ENCODE measurements around the gene PTPRD. TPM values are rescaled to one million over a fixed set of nuclear protein-coding genes. Genes with fewer than 3 reads are reported as not detected.

PTPRD gene
- total and polyA plus RNA-seq, 2 donors, result 2.2 to 13.5 TPM

DNA sequence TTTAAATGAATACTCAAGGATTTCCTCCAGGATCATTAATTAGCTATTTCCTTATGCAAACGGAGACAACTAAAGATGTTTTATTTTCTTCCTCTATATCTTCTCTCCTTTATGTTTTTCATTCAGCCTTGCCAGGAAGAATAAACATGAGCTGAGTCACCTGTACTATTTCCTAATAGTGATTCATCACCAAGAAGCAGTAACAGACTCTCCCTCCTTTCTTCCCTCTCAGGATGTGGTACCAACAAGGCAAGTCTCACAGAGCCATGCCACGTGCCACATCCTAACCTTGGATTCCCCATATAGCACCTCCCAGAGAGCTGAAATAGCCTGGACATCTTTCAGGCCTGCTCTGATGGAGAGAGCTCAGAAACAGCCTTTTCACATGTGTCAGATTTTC lies 2054.6 kb downstream of the PTPRD start:
- no peaks in the 10 kb centered on the region for H3K4me1 ChIP-seq (ENCODE audit: control insufficient read depth in 2 of 2, insufficient read depth in 2 of 2, low read length in 2 of 2)
- WGBS, result 70% methylated on average over 2 of the region's 2 CpGs
- no peak overlapping the region for H3K4me3 ChIP-seq (ENCODE audit: low read length in 2 of 2)
- no peak overlapping the region for H3K27ac ChIP-seq (ENCODE audit: low read depth in 1 of 2, low read length in 1 of 2)
- H3K27me3 ChIP-seq (ENCODE audit: control insufficient read depth in 2 of 2, insufficient read depth in 1 of 2, low read length in 1 of 2), result no peaks in the 10 kb centered on the region
- H3K9me3 ChIP-seq (ENCODE audit: control insufficient read depth in 2 of 2, insufficient read depth in 1 of 2, low read length in 1 of 2), result no peaks in the 10 kb centered on the region
- H3K36me3 ChIP-seq (ENCODE audit: control insufficient read depth in 2 of 2, insufficient read depth in 2 of 2, low read length in 1 of 2), result no peaks in the 10 kb centered on the region
- no peak for DNase-seq (ENCODE audit: low read depth in 6 of 9, low spot score in 9 of 9)

DNA sequence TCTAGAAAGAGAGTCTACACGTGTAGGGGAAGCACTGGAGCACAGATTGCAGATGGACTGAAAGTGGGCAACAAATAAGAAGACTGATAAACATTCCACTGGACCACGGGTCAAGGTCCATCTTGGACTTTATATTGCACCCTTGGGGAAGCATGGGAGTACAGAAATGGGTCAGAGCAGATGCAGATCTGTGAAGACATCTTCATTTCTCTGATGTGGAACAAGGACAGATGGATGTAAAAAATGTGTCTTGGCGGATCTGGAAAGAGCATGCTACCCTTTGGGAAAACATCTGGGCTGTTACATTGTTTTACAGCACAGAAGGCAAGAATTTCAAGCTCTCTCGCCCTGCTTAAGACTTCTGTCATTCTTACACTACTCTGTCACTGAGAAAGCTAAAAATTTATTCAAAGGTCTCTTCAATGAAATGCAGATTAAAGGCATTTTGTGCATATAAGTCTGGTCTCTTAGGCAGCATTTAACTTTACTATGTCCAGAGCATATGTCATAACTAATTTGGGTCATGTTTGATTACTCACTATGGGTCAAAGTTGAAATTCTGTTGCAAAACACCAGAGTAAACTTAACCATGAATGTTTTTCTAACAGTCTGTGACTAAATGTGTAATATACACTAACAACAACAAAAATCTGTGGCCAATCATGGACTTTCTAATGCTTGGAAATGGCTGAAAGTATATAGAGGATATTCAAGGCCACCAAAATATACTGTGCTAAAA lies 2056.9 kb downstream of the PTPRD start:
- no peak for DNase-seq (ENCODE audit: low read depth in 6 of 9, low spot score in 9 of 9)
- Histone ChIP-seq H3K27ac (ENCODE audit: low read depth in 1 of 2, low read length in 1 of 2) (no peak overlapping the region), H3K4me3 (ENCODE audit: low read length in 2 of 2) (no peak overlapping the region), H3K36me3 (ENCODE audit: control insufficient read depth in 2 of 2, insufficient read depth in 2 of 2, low read length in 1 of 2) (no peaks in the 10 kb centered on the region), H3K4me1 (ENCODE audit: control insufficient read depth in 2 of 2, insufficient read depth in 2 of 2, low read length in 2 of 2) (no peaks in the 10 kb centered on the region), H3K9me3 (ENCODE audit: control insufficient read depth in 2 of 2, insufficient read depth in 1 of 2, low read length in 1 of 2) (no peaks in the 10 kb centered on the region), H3K27me3 (ENCODE audit: control insufficient read depth in 2 of 2, insufficient read depth in 1 of 2, low read length in 1 of 2) (no peaks in the 10 kb centered on the region)
- 88% methylated on average over 4 of the region's 4 CpGs for WGBS

GRCh38 chr9:8553444-8553843 lies 2059.4 kb downstream of the PTPRD start:
- H3K4me1 ChIP-seq (ENCODE audit: control insufficient read depth in 2 of 2, insufficient read depth in 2 of 2, low read length in 2 of 2), result no peaks in the 10 kb centered on the region
- H3K9me3 ChIP-seq (ENCODE audit: control insufficient read depth in 2 of 2, insufficient read depth in 1 of 2, low read length in 1 of 2), result no peaks in the 10 kb centered on the region
- no peak overlapping the region for H3K27ac ChIP-seq (ENCODE audit: low read depth in 1 of 2, low read length in 1 of 2)
- H3K4me3 ChIP-seq (ENCODE audit: low read length in 2 of 2), result no peak overlapping the region
- 92% methylated on average over 4 of the region's 4 CpGs for WGBS
- no peak for DNase-seq (ENCODE audit: low read depth in 6 of 9, low spot score in 9 of 9)
- H3K27me3 ChIP-seq (ENCODE audit: control insufficient read depth in 2 of 2, insufficient read depth in 1 of 2, low read length in 1 of 2), result no peaks in the 10 kb centered on the region
- H3K36me3 ChIP-seq (ENCODE audit: control insufficient read depth in 2 of 2, insufficient read depth in 2 of 2, low read length in 1 of 2), result no peaks in the 10 kb centered on the region

DNA sequence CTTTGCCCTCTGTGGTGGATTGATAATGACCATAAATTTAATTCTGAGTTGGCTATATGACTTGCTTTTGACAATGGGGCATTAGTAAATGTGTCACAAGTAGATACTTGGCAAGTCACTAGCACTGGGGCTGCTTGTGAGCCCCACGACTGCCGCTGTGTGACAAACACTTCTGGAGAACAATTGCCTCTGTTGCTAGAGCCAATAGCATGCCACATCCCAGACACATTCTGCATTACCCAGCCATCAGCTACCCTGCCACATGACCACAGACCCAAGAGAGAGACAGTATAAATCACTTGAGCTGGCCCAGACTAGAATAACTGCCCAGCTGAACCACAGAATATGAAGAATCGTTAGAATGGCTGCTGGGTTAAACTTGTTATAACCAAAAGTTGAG lies 2060.1 kb downstream of the PTPRD start:
- DNase-seq (ENCODE audit: low read depth in 6 of 9, low spot score in 9 of 9), result no peak
- Histone ChIP-seq H3K9me3 (ENCODE audit: control insufficient read depth in 2 of 2, insufficient read depth in 1 of 2, low read length in 1 of 2) (no peaks in the 10 kb centered on the region), H3K27me3 (ENCODE audit: control insufficient read depth in 2 of 2, insufficient read depth in 1 of 2, low read length in 1 of 2) (no peaks in the 10 kb centered on the region), H3K36me3 (ENCODE audit: control insufficient read depth in 2 of 2, insufficient read depth in 2 of 2, low read length in 1 of 2) (no peaks in the 10 kb centered on the region), H3K4me1 (ENCODE audit: control insufficient read depth in 2 of 2, insufficient read depth in 2 of 2, low read length in 2 of 2) (no peaks in the 10 kb centered on the region), H3K27ac (ENCODE audit: low read depth in 1 of 2, low read length in 1 of 2) (no peak overlapping the region), H3K4me3 (ENCODE audit: low read length in 2 of 2) (no peak overlapping the region)
- 98% methylated on average over 3 of the region's 3 CpGs for WGBS

- no peak overlapping the region for H3K4me3 ChIP-seq (ENCODE audit: low read length in 2 of 2)
- WGBS, result 94% methylated on average over 1 of the region's 1 CpG
- no peak for DNase-seq (ENCODE audit: low read depth in 6 of 9, low spot score in 9 of 9)
Measured at GRCh38 chr9:8549214-8549613, 2063.6 kb downstream of the PTPRD start.

DNA sequence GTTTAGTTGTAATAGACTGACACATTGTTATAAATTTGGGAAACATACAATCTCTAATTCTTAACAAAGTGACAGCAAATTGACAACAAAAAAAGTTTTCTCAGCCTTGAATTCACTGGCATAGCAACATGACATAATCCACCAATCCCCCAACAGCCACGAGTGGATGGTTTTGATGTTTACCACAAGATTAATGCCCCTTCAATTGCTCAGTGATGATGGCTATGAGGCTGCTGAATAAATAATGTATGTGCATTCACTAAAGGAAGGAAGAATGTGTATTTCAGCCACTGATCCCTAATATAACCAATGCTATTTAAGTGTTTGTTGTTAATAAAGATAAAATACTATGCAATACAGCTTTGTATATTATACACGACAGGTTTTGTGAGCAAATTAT lies 2069.6 kb downstream of the PTPRD start:
- 75% methylated on average over 2 of the region's 2 CpGs for WGBS
- Histone ChIP-seq H3K36me3 (ENCODE audit: control insufficient read depth in 2 of 2, insufficient read depth in 2 of 2, low read length in 1 of 2) (no peaks in the 10 kb centered on the region), H3K9me3 (ENCODE audit: control insufficient read depth in 2 of 2, insufficient read depth in 1 of 2, low read length in 1 of 2) (no peaks in the 10 kb centered on the region), H3K4me1 (ENCODE audit: control insufficient read depth in 2 of 2, insufficient read depth in 2 of 2, low read length in 2 of 2) (no peaks in the 10 kb centered on the region), H3K27ac (ENCODE audit: low read depth in 1 of 2, low read length in 1 of 2) (no peak overlapping the region), H3K4me3 (ENCODE audit: low read length in 2 of 2) (no peak overlapping the region), H3K27me3 (ENCODE audit: control insufficient read depth in 2 of 2, insufficient read depth in 1 of 2, low read length in 1 of 2) (no peaks in the 10 kb centered on the region)
- DNase-seq (ENCODE audit: low read depth in 6 of 9, low spot score in 9 of 9), result no peak

More at GRCh38 chr9:8549214-8549613, 2063.6 kb downstream of the PTPRD start:
- no peaks in the 10 kb centered on the region for H3K27me3 ChIP-seq (ENCODE audit: control insufficient read depth in 2 of 2, insufficient read depth in 1 of 2, low read length in 1 of 2)
- H3K4me1 ChIP-seq (ENCODE audit: control insufficient read depth in 2 of 2, insufficient read depth in 2 of 2, low read length in 2 of 2), result no peaks in the 10 kb centered on the region
- H3K27ac ChIP-seq (ENCODE audit: low read depth in 1 of 2, low read length in 1 of 2), result no peak overlapping the region
- no peaks in the 10 kb centered on the region for H3K36me3 ChIP-seq (ENCODE audit: control insufficient read depth in 2 of 2, insufficient read depth in 2 of 2, low read length in 1 of 2)
- H3K9me3 ChIP-seq (ENCODE audit: control insufficient read depth in 2 of 2, insufficient read depth in 1 of 2, low read length in 1 of 2), result no peaks in the 10 kb centered on the region

GRCh38 chr9:8542537-8542936 lies 2070.3 kb downstream of the PTPRD start:
- H3K36me3 ChIP-seq (ENCODE audit: control insufficient read depth in 2 of 2, insufficient read depth in 2 of 2, low read length in 1 of 2), result no peaks in the 10 kb centered on the region
- H3K4me1 ChIP-seq (ENCODE audit: control insufficient read depth in 2 of 2, insufficient read depth in 2 of 2, low read length in 2 of 2), result no peaks in the 10 kb centered on the region
- no peak overlapping the region for H3K4me3 ChIP-seq (ENCODE audit: low read length in 2 of 2)
- H3K27me3 ChIP-seq (ENCODE audit: control insufficient read depth in 2 of 2, insufficient read depth in 1 of 2, low read length in 1 of 2), result no peaks in the 10 kb centered on the region
- H3K9me3 ChIP-seq (ENCODE audit: control insufficient read depth in 2 of 2, insufficient read depth in 1 of 2, low read length in 1 of 2), result no peaks in the 10 kb centered on the region
- no peak for DNase-seq (ENCODE audit: low read depth in 6 of 9, low spot score in 9 of 9)
- H3K27ac ChIP-seq (ENCODE audit: low read depth in 1 of 2, low read length in 1 of 2), result no peak overlapping the region
- 96% methylated on average over 4 of the region's 4 CpGs for WGBS

DNA sequence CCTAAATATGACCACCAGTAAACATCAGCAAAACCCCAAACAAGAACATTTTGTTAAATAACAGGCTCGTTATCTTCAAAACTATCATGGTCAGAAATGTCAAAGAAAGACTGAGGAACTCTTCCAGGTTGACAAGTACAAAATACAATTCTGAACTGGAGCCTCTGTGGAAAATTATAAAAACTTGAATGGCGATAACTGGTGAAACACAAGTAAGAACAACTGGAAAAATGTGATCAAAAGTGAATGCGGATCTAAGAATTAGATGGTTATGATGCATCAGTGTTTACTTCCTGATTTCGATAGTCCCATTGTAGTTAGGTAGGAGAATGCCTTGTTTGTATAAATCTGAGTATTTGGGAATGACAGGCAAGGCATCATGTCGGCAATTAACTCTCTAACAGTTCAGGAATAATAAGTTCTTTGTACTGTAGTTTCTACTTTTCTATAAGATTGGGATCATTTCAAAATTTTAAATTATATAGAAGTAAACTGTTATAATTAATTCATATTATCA lies 2073.1 kb downstream of the PTPRD start:
- H3K9me3 ChIP-seq (ENCODE audit: control insufficient read depth in 2 of 2, insufficient read depth in 1 of 2, low read length in 1 of 2), result no peaks in the 10 kb centered on the region
- no peaks in the 10 kb centered on the region for H3K27me3 ChIP-seq (ENCODE audit: control insufficient read depth in 2 of 2, insufficient read depth in 1 of 2, low read length in 1 of 2)
- DNase-seq (ENCODE audit: low read depth in 6 of 9, low spot score in 9 of 9), result no peak
- no peaks in the 10 kb centered on the region for H3K4me1 ChIP-seq (ENCODE audit: control insufficient read depth in 2 of 2, insufficient read depth in 2 of 2, low read length in 2 of 2)
- no peaks in the 10 kb centered on the region for H3K36me3 ChIP-seq (ENCODE audit: control insufficient read depth in 2 of 2, insufficient read depth in 2 of 2, low read length in 1 of 2)
- no peak overlapping the region for H3K27ac ChIP-seq (ENCODE audit: low read depth in 1 of 2, low read length in 1 of 2)
- 97% methylated on average over 5 of the region's 5 CpGs for WGBS
- H3K4me3 ChIP-seq (ENCODE audit: low read length in 2 of 2), result no peak overlapping the region

DNA sequence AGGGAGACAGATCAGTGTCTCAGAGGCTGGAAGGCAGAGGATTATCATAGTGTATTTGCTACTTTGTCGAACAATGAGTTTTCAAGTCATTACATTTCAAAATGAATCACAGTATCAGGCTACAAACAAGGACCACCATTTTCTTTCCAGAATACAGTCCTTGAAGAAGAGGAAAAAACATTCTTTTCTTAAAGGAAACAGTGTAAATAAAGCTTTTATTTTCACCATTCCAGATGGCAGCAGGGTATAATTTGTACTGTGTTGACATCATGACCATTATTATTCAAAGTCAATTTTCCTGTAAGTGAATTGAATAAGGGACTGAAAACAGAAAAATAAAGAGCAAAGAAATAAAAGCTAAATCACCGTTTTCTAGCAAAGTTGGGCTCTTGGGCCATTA lies 2076.0 kb downstream of the PTPRD start:
- H3K4me3 ChIP-seq (ENCODE audit: low read length in 2 of 2), result no peak overlapping the region
- no peaks in the 10 kb centered on the region for H3K36me3 ChIP-seq (ENCODE audit: control insufficient read depth in 2 of 2, insufficient read depth in 2 of 2, low read length in 1 of 2)
- no peak for DNase-seq (ENCODE audit: low read depth in 6 of 9, low spot score in 9 of 9)
- no peaks in the 10 kb centered on the region for H3K9me3 ChIP-seq (ENCODE audit: control insufficient read depth in 2 of 2, insufficient read depth in 1 of 2, low read length in 1 of 2)
- H3K4me1 ChIP-seq (ENCODE audit: control insufficient read depth in 2 of 2, insufficient read depth in 2 of 2, low read length in 2 of 2), result no peaks in the 10 kb centered on the region
- no peak overlapping the region for H3K27ac ChIP-seq (ENCODE audit: low read depth in 1 of 2, low read length in 1 of 2)
- WGBS, result 99% methylated on average over 2 of the region's 2 CpGs
- H3K27me3 ChIP-seq (ENCODE audit: control insufficient read depth in 2 of 2, insufficient read depth in 1 of 2, low read length in 1 of 2), result no peaks in the 10 kb centered on the region

All from thymus (tissue), 11 donors.